ENCODE results near the gene KRTAP10-10.

- no peak for TF ChIP-seq EZH2 (optimal IDR thresholded peaks at IDR 0.05; ENCODE audit: low read depth, low read length)
- no peak for TF ChIP-seq CTCF (IDR thresholded peaks at IDR 0.05; ENCODE audit: low read length)
Measured at GRCh38 chr21:44589586-44590305, 47.4 kb upstream of the KRTAP10-10 start.
